BJ (cell line): ENCODE data around the gene SH3GL3. TPM values are rescaled to one million over a fixed set of nuclear protein-coding genes. Genes with fewer than 3 reads are reported as not detected.

Experiments
- CTCF ChIA-PET: fragments of 350-600 bp; formaldehyde crosslinking; extraction: SDS; loops from one replicate; lab custom pipeline; 2021; ENCODE audit warnings: antibody characterized with exemption, inconsistent platforms; lab: Yijun Ruan, JAX
- POLR2A ChIA-PET: fragments of 300-600 bp; sonication (Branson Sonifier 250); formaldehyde crosslinking; extraction: SDS; loops from one replicate; lab custom pipeline; 2021; ENCODE audit warnings: antibody characterized with exemption; lab: Charles Lee
- DNase-seq: peaks from one replicate; pipeline ENCODE4 v3.0.0-alpha.2; 2011; ENCODE audit warnings: low read depth
- H3K27me3 ChIP-seq: 2 replicates; pipeline ENCODE4 v1.6.0; 2011; ENCODE audit warnings: low read length; ENCODE audit not compliant: control insufficient read depth, insufficient read depth
- H3K36me3 ChIP-seq: 2 replicates; pipeline ENCODE4 v1.5.1; 2011; ENCODE audit warnings: low read length; ENCODE audit not compliant: control insufficient read depth, insufficient read depth
- H3K4me3 ChIP-seq: 2 replicates; pipeline ENCODE4 v1.5.1; 2011; ENCODE audit warnings: low read depth, mild to moderate bottlenecking, control low read depth, low read length
- CTCF ChIP-seq: IDR thresholded peaks from 2 replicates; pipeline ENCODE4 v1.5.1; 2011; ENCODE audit warnings: low read depth, mild to moderate bottlenecking, control low read depth, inconsistent platforms, low read length, moderate library complexity; ENCODE audit not compliant: insufficient read depth
- polyA plus RNA-seq: library from polyadenylated mRNA; depleted of rRNA; stranded (reverse); fragments of >200 nt; gene quantifications from 2 replicates; pipeline ENCODE4 v1.2.3, GENCODE V29; 2011

SH3GL3 gene
- polyA plus RNA-seq, 1 experiment: not detected

- H3K4me3 ChIP-seq: no peak overlapping the region
- CTCF ChIA-PET: no interaction called here
- POLR2A ChIA-PET: no interaction called here
- H3K36me3 ChIP-seq: no peaks in the 10 kb centered on the region
- H3K27me3 ChIP-seq: 0 out of 2 replicates have a peak, but pooled peaks cover 1% of the 10 kb centered on the region
- no peak for TF ChIP-seq CTCF
- no peak for DNase-seq
These were observed 207.5 kb downstream of the SH3GL3 start for GRCh38 chr15:83654379-83655236.

- no peak overlapping the region for H3K4me3 ChIP-seq
- DNase-seq: no peak
- 0 out of 2 replicates have a peak, but pooled peaks cover 1% of the 10 kb centered on the region for H3K27me3 ChIP-seq
- TF ChIP-seq CTCF: no peak
- ChIA-PET POLR2A (no interaction called here), CTCF (no interaction called here)
- H3K36me3 ChIP-seq: no peaks in the 10 kb centered on the region
These were observed 208.1 kb downstream of the SH3GL3 start for GRCh38 chr15:83655237-83655616.

- ChIA-PET POLR2A (no interaction called here), CTCF (no interaction called here)
- no peak for DNase-seq
- Histone ChIP-seq H3K27me3 (0 out of 2 replicates have a peak, but pooled peaks cover 1% of the 10 kb centered on the region), H3K36me3 (no peaks in the 10 kb centered on the region), H3K4me3 (no peak overlapping the region)
- no peak for TF ChIP-seq CTCF
These were observed 209.1 kb downstream of the SH3GL3 start for GRCh38 chr15:83656192-83656591.

DNA sequence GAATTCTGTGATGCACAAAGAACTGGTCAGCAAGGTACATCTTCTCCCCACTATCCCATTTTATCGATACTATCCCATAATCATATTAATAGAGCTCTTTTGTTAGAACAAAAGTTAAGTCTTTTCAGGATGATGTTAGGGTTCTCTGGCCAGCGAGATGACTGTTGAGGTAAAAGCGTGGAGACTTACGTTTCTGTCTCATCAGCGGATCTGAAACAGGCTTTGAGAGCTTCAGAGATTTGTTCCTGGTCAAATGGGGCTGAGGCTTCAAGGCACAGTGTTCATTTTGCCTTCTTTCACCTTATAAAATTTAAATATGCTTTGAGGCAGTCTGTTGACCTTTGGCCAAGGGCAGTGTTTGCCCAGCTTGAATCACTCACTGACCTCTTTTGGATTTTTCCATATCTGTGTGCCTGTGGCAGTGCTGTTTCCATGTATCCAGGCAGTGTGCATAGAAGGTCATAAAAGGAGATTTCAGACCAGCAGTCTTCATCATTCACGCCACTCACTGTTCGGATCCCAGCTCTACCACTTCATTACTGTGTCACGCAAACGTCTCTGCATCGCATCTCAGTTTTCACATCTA is 209.9 kb downstream of the SH3GL3 start:
- Histone ChIP-seq H3K27me3 (0 out of 2 replicates have a peak, but pooled peaks cover 1% of the 10 kb centered on the region), H3K4me3 (no peak overlapping the region), H3K36me3 (no peaks in the 10 kb centered on the region)
- ChIA-PET POLR2A (no interaction called here), CTCF (no interaction called here)
- TF ChIP-seq CTCF: no peak
- DNase-seq: no peak

GRCh38 chr15:83657549-83657948 is 210.4 kb downstream of the SH3GL3 start:
- DNase-seq: no peak
- no peak for TF ChIP-seq CTCF
- Histone ChIP-seq H3K4me3 (no peak overlapping the region), H3K36me3 (no peaks in the 10 kb centered on the region), H3K27me3 (0 out of 2 replicates have a peak, but pooled peaks cover 1% of the 10 kb centered on the region)
- CTCF ChIA-PET: no interaction called here
- POLR2A ChIA-PET: no interaction called here
